HTR-8/SVneo (cell line): ENCODE measurements around the gene FTO.
"Not testable (repeated sequence)": the region's sequence is repeated elsewhere in the genome, so short reads cannot be mapped to it uniquely, and the experiment has no call there.

Experiments used
- DNase-seq: peaks from one replicate; pipeline ENCODE4 v3.0.0; 2011; ENCODE audit warnings: low spot score, mixed read lengths; ENCODE audit not compliant: insufficient read length
- FAIRE-seq: peaks from 2 replicates; lab custom pipeline; 2011; peaks lifted over from hg19 to GRCh38; lab: Jason Lieb, UNC

FTO gene

GRCh38 chr16:54177052-54177861 lies 473.3 kb downstream of the FTO start:
- no peak for FAIRE-seq
- no peak for DNase-seq

- FAIRE-seq (no peak), DNase-seq (no peak)
Observed at GRCh38 chr16:54177862-54178477, 474.0 kb downstream of the FTO start.

DNA sequence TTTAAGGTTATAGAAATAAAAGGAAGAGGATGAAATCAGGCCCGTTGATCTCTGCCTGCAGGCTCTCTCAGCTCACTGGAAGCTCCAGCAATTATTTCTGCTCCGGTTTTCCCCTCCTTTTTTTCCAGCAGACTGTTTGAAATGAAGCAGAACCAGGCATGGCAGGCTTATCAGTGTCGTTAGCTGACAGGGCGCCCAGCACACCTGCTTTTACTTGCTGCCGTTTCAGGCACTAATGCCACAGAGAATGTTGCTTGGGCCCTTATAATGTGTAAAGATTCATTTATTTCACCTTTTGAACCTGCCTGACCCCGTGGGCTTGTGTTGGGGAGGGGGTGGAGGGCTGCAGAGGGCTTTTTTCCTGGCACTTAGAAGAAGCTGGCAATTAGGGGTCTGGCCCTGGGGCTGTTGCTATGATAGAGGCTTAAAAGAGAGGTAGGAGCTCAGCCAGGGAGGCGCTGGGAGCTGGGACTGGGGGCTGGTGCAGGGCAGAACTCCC lies 474.6 kb downstream of the FTO start:
- no peak for DNase-seq
- no peak for FAIRE-seq

DNA sequence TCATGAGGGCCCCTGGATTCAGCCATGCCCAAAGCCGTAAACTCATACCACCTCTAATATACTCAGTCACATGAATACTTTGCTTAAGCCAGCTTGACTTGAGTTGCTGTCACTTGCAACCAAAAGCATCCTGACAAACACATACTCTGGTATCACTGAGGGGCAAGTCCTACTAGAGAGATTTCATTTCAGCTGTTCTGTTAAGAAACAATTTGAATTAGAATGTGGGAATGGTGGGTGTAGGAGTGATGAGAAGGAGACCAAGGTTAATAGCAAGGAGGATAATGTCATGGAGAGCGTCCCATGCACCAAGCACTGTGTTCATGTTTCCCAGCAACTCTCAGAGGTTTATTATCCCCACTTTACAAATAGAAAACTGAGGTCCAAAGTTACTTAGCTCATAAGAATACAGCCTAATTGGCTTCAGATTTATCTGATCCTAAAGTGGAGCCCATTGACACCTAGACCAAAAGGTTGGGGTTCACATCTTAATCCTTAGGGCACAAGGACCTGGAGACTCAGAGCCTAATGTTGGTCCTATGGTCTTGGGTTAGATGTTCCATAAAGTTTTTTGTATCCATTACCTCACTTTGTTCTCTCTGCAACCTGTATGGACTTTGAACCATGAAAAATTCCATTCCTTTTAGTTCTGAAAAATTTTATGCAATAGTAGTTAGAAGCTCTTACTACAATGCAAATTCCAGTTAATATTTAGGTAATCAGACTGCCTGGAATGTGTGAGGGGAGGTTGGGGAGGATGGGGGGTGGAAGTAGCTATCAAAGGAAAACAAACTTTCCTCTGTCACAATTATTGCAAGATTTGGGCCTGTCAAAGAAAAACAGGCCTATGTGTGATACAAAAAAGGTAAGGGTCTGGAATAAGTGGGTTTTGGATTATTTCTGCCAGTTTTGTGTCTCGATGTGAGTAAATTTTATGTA lies 476.7 kb downstream of the FTO start:
- FAIRE-seq = no peak
- DNase-seq = no peak

DNA sequence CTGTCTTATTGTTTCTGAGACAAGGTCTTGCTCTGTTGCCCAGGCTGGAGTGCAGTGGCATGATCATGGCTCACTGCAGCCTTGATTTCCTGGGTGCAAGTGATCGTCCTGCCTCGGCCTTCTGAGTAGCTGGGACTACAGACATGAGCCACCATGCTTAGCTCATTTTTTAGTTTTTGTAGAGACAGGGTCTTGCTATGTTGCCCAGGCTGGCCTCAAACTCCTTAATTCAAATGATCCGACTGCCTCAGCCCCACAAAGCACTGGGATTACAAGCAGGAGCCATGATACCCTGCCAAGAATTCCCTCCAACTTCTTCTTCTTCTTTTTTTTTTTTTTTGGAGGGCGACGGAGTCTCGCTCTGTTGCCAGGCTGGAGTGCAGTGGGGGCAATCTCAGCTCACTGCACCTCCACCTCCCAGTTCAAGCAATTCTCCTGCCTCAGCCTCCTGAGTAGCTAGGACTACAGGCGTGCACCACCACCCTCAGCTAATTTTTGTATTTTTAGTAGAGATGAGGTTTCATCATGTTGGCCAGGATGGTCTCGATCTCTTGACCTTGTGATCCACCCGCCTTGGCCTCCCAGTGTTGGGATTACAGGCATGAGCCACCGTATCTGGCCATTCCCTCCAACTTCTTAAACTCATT lies 477.9 kb downstream of the FTO start:
- not testable (repeated sequence) for DNase-seq, FAIRE-seq

DNA sequence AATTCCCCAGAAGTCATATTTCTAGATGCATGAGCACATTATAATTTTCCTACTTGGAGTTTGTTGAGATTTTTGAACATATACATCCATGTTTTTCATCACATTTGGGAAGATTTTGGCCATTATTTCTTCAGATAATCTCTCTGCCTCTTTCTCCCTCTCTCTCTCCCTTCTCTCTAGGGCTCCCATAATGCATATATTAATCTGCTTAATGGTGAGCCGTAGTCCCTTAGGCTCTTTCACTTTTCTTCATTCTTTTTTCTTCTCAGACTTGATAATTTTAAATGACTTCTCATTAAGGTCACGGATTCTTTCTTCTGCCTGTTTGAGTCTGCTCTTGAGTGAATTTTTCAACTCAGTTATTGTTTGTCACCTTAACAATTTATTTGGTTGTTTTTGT lies 481.1 kb downstream of the FTO start:
- DNase-seq = no peak
- no peak for FAIRE-seq

- FAIRE-seq (no peak), DNase-seq (no peak)
Observed at GRCh38 chr16:54191163-54191562, 487.2 kb downstream of the FTO start.

DNA sequence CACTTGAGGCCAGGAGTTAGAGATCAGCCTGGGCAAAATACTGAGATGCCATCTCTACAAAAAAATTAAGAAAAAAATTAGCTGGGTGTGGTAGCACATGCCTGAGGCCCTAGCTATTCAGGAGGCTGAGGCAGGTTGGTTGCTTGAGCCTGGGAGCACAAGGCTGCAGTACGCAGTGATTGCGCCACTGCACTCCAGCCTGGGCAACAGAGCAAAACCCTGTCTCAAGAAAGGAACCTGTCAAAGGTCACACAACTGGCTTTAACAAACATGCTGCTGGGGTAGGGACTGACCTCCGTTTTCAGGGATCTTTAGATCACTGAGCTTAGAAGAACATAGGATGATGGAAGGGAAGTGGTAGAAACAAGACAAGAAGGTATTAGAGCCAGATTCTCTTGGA lies 487.6 kb downstream of the FTO start:
- FAIRE-seq = no peak
- DNase-seq = no peak

- no peak for FAIRE-seq
- no peak for DNase-seq
Observed at GRCh38 chr16:54193013-54193664, 489.2 kb downstream of the FTO start.

DNA sequence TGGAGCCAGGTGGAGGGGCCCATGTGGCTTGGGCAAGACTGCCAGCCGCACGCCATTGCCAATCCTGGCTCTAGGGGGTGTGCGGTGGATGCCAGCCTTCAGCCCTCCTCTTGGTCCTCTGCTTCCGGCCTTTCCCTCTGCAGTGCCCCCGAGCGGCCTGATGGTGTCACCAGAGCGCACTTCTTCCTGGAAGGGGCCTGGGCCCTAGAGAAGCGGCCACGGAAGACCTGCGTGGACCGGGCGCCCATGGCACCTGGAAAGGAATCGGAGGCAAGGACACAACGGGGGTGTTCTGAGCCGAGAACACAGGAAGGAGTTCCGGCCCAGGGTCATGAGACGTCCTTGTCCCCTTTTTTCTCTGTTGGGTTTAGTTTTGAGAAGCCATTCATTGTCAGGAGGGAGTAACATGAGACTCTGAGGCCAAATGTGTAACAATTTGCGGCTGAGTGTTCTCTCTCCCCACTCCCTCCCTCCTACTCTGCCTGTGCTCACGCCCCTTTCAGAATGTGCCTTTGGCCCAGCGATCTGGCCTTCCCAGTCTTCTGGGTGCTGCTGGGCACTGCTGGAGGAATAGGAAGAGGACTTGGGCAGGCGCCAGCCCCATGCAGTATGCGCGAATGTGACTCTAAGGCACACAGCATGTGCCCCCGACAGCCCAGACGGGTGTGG lies 489.8 kb downstream of the FTO start:
- peak; percentile 42 for DNase-seq

DNA sequence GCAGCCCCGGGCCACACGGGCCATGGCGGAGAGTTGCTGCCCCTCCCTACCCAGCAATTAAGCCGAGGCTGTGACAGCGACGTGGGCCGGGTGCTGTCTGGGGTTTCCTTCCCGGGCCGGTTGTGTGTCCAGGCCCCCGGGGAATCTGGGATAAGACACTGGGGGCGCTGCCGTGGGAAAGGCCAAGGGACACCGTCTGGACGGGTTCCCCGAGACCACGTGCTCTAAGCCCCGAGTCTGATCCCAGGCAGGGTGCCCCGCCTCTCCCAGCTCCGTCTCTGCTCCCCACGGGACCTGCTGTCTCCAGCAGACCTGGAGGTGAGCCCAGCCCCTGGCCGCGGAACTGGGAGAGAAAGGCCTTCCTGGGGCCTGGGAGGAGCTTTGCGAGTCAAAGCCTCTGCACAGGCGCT lies 490.4 kb downstream of the FTO start:
- no peak for FAIRE-seq

More for the DNA sequence above, 489.8 kb downstream of the FTO start:
- no peak for FAIRE-seq

GRCh38 chr16:54197758-54198157 lies 493.8 kb downstream of the FTO start:
- FAIRE-seq = no peak
- no peak for DNase-seq

More for the DNA sequence above, 490.4 kb downstream of the FTO start:
- DNase-seq = no peak

- no peak for DNase-seq
- no peak for FAIRE-seq
Observed at GRCh38 chr16:54199487-54200160, 495.7 kb downstream of the FTO start.

DNA sequence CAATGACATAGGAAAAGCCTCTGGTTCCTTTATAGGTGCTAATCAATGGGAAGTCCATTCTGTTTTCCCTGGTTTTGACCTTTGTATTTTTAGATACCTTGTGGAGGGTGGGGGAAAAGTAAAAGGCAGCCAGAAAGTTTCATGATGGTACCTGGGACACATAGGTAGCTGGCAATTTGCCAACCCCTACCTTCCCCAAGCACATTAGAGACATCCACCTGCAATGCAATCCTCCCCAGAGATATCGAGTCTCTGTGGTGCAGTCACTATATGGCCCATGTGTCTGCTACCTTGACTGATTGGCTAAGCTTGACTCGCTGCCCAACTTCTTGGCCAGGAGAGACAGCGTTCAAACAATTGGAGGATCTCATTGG lies 496.2 kb downstream of the FTO start:
- FAIRE-seq (no peak), DNase-seq (no peak)

GRCh38 chr16:54200720-54201119 lies 496.8 kb downstream of the FTO start:
- FAIRE-seq = no peak

DNA sequence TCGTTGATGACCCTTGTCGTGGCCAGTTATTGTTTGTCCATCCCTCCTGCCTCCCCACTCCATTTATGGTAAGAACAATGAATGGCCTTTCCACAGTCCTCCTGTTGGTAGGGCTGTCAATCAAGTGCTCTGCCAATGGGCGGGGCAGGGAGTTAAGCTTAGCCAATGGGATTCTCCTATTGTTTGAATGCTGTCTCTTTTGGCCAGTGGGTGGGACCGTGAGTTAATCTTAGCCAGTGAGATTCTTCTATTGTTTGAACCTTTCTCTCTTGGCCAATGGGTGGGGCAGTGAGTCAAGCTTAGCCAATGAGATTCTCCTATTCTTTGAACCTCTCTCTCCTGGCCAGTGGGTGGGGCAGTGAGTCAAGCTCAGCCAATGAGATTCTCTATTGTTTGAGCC lies 497.2 kb downstream of the FTO start:
- no peak for FAIRE-seq
- DNase-seq = no peak

More at GRCh38 chr16:54200720-54201119, 496.8 kb downstream of the FTO start:
- no peak for DNase-seq
